Thyroid gland (tissue), 4 donors: Measurements from ENCODE around the gene LRRC74B.

Source experiments
- CTCF ChIP-seq, 6 experiments: fragments of 200-600 bp in 3 of 6; fragments of 450-650 bp in 3 of 6; sonication (generic) in 3 of 6; IDR thresholded peaks; one replicate each; pipeline ENCODE4 v1.5.1; 2016 to 2019; ENCODE audit warnings: antibody characterized with exemption in 6 of 6, mild to moderate bottlenecking in 2 of 6, inconsistent platforms in 1 of 6, moderate library complexity in 1 of 6
- POLR2A ChIP-seq, 2 donors: fragments of 450-650 bp; IDR thresholded peaks; one replicate each; pipeline ENCODE4 v1.6.1; 2017; ENCODE audit warnings: antibody characterized with exemption in 2 of 2, mild to moderate bottlenecking in 2 of 2, moderate library complexity in 1 of 2

GRCh38 chr22:21030032-21030431 is 15.7 kb upstream of the LRRC74B start:
- no peak for TF ChIP-seq CTCF (IDR thresholded peaks at IDR 0.05)
- no peak for TF ChIP-seq POLR2A (IDR thresholded peaks at IDR 0.05)
